NCI-H2029 treated with DMSO at 0.1 percent for 48 hours (cell line): ENCODE data around the gene AKAP14.
"Not testable (repeated sequence)": the region's sequence is repeated elsewhere in the genome, so short reads cannot be mapped to it uniquely, and the experiment has no call there.

Experiments used
- DNase-seq: peaks from one replicate; lab custom pipeline; 2025; lab: John Stamatoyannopoulos, UW

The AKAP14 gene

DNA sequence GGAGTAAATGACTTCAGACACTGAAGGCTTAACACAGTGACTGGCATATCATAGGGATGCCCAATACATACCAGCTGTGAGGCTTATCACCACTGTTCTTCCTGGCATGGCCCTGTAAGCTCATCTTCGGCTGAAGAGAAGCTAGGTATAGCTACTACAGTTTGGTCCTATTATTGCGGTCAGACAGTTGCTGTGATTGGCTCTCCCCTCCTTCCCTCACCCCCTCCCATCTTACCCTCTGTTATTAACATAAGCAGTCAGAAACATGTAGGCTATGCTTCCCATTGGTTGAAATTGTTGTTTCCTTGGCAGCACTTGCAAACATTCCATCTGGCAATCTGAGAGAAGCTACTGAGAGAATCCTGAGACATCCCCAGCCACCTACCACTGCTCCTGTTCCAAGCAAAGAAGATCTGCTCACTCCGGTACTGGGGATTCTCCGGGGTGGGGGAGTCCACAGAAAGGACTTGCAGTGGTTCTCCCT, at the start of gene AKAP14:
Gene AKAP14, plus strand, starts transcription at position 51 of the 484 bp plus-strand sequence. CDS start 7,331 bp downstream, outside the sequence.
- DNase-seq: no peak

DNA sequence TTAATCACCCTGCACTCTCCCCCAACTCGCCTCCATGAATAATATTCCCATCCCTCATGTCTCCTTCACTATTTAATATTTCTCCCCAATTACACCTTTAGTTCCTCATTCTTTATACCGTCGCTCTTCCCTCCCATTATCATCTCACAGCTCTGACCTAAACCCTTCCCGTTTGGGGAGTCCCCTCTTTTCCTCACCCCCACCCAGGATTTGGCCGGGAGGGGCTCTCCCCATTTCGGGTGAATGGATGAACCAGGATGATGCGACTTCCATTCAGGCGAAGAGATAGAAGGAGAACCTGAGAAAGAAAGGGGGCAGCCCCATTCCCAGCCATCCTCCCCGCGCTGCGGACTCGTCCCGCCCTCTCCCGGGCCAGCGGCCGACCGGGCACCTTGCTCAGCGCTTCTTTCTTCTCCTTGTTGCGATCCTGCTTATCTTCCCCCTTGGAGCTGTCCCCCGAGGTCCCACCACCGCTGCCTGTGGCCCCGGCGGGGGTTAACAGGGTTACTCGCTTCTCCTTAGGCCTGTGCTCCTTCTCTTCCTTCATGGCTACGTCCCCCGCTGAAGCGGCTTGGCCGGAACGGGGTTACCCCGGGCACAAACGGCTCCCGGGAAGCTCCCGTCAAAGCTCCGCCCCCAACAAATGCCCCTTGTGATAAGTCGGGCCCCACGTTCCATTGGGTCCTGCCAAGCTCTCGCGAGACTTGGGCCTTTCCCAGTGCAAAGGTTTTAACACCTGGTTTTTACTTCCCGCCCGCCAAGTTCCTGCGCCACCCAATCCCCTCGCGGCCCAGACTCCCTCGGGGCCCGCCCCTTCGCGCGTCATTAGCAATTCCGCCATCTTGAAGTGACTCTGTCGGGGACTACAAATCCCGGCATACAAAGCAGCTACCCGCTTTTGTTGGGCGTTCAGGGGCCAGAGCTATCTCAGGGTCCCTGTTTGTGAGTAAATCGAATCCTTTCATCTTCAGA, 43.0 kb upstream of the AKAP14 start, which contains the start of gene UPF3B:
Gene UPF3B, minus strand, starts transcription at position 582 of the 972 bp plus-strand sequence. Its CDS starts 35 bp downstream, at position 547.
- DNase-seq: peak; percentile 69

DNA sequence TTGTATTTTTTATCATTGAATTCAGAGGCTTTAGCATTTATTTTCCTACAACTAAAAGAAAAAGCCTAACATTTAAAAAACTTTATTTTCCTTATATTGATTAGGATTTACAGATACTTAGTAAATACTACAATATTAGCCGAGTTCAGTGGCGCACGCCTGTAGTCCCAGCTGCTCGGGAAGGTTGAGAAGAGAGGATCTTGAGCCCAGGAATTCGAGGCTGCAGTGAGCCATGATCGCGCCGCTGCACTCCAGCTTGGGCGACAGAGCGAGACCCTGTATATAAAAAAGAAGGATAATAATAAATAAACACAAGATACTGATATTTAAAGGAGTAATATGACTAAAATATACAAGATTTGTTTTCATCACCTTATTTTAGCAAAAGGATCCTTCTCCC, 42.2 kb upstream of the AKAP14 start:
- no peak for DNase-seq

GRCh38 chrX:119870626-119871131, 25.0 kb upstream of the AKAP14 start:
- no peak for DNase-seq

DNA sequence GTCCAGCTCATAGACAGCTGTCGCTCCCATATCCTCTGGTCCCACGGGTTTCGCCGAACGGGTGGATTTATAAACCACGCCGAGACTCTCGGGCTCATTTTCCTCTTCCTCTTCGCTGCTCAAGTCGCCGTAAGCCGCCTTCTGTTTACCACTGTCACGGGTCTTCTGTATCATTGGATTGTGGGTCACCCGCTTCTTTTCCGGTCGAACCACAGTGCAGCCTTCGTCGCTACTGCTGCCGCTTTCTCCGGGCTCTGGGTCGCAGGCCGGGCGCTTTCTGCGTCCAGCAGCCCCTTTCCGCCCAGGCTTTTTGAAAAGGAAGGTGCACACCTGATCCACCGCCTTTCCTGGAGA, 24.5 kb upstream of the AKAP14 start:
- DNase-seq: no peak

- DNase-seq: peak; percentile 55
Observed at GRCh38 chrX:119871599-119872395, 23.9 kb upstream of the AKAP14 start, which contains the start of the genes NDUFA1 and RNF113A. NDUFA1 (plus strand) TSS chrX:119871832; CDS start chrX:119871912, 80 bp downstream. RNF113A (minus strand) TSS chrX:119871733; CDS start chrX:119871613, 120 bp downstream.

GRCh38 chrX:119878740-119879139, 17.0 kb upstream of the AKAP14 start:
- DNase-seq: no peak

- no peak for DNase-seq
Observed at GRCh38 chrX:119880076-119880475, 15.6 kb upstream of the AKAP14 start.

DNA sequence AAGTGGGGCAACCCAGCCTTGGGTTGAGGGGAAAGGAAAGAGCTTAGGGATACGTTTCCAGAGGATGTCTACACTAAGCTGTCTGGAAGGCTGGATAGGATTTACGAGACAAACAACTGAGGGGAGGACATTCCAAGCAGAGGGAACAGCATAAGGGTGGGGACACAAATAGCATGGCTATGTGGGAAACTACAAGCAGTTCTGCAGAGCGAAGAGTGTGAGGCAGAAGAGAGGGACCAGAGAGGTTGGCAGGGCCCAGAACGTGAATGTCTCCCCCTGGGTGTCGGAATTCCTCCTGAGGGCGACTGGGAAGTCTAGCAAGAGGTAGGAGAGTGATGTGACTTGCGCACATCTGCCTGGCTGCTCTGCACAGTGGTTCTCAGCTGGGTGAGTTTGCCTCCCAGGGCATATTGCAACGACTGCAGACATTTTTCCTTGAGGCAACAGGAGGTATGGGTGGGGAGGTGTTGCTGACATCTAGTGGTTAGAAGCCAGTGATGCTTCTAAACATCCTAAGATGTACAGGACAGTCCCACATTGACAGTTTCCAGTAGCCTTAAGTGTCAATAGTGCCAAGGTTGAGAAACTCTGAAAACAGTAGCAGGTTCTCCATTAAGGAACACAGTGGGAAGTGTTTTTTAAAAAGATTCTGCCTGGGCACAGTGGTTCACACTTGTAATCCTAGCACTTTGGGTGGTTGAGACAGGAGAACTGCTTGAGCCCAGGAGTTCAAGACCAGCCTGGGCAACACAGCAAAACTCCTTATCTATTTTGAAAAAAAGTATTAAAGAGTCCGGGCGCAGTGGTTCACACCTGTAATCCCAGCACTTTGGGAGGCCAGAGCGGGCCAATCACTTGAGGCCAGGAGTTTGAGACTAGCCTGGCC, 14.9 kb upstream of the AKAP14 start:
- no peak for DNase-seq

- DNase-seq: no peak
Observed at GRCh38 chrX:119885554-119886428, 9.9 kb upstream of the AKAP14 start.

DNA sequence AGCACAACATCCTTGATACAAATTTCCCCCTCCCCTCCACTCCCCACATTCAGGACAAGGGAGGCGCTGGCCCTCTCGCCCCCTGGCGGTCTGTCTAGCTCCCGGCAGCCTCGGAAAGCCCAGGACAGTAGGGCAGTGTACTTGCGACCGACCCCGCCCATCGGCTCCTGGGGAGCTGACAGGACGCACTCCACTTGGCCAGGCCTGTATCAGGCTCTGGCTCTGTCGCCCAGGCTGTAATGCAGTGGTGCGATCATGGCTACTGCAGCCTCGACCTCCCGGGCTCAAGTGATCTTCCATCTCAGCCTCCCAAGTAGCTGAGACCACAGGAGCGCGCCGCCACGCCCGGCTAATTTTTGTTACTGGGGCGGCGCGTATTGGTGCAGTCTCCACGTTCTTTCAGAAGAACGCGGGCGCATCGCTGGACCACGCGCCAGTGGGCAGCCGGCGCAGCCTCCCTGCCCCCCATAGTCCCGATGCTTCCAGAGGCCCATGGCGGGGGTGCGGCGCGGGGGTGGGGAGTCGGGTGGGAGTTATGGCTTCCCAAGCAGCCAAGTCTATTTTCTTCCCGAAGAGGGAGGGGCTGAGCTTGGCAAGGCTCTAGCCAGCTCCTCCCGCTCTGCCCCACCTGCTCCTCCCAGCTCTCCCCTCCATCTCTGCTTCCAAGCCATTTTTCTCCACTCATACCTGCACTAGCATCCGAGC, 7.8 kb upstream of the AKAP14 start:
- no peak for DNase-seq

GRCh38 chrX:119890626-119891025, 5.1 kb upstream of the AKAP14 start:
- not testable (repeated sequence) for DNase-seq

DNA sequence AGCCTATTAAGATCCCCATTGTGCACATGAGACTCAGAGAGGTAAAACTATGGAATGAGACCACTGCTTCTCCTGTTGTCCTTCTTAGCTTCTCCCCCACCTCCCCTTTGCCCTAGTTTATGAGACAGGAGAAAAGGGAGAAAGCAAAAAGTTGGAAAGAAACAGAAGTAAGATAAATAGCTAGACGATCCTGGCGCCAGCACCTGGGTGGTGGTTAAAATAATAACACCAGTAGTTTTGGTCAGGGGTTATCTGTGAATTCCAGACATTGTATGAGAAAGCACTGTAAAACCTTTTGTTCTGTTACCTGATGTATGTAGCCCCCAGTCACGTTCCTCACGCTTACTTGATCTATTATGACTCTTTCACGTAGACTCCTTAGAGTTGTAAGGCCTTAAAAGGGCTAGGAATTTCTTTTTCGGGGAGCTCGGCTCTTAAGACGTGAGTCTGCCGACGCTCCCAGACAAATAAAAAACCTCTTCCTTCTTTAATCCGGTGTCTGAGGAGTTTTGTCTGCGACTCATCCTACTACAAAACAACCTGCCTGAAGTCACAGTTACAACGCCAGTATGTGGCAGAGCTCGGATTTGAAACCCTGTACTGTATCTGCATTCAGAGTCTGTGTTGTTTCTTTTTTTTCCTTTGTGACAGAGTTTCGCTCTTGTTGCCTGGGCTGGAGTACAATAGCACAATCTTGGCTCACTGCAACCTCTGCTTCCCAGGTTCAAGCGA, 3.6 kb upstream of the AKAP14 start:
- DNase-seq: not testable (repeated sequence)

DNA sequence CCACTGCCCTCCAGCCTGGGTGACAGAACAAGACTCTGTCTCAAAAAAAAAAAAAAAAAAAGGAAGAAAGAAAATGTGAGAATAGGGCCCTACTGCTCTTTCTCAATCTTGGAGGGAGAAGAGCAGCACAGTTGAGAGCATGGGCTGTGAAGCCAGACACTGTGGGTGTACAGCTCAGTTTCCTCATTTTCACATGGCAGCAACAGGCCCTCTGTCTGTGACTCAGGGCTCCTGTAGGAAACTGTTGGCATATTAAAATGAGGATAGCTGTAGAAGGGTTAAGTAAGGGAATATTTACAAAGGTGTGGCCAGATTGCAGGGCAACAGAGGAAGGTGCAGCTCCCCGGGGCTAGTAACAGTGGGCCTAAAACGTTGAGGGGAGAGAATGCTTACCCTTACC, 3.4 kb downstream of the AKAP14 start:
- DNase-seq: no peak

GRCh38 chrX:119900976-119901375, 5.3 kb downstream of the AKAP14 start:
- no peak for DNase-seq

DNA sequence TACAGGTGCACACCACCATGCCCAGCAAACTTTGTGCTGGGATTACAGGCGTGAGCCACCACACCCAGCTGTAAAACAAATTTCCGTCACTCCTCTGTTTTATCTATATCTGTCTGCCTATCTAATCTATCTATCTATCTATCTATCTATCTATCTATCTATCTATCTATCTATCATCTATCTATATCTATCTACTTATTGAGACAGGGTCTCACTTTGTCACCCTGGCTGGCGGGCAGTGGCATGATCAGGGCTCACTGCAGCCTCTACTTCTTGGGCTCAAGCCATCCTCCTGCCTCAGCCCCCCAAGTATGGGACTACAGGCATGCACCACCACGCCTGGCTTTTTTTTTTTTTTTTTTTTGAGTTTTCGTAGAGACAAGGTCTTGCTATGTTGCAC, 20.6 kb downstream of the AKAP14 start:
- DNase-seq: no peak

DNA sequence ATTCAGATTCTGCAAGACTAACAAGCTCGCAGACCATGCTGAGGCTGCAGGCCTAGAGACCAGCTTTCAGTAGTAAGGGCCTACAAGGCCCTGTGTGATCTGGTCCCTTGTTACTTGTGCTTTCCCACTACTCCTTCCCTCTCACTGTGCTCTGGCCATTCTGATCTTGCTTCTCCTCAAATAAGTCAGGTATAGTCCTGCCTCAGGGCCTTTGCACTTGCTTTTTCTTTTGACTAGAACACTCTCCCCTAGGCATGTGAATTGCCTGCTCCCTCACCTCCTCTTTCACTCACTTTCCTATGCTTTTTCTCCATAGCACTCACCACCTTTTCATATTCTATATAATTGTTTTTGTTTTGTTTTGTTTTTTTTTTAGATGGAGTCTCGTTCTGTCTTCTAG, 22.2 kb downstream of the AKAP14 start:
- DNase-seq: no peak

GRCh38 chrX:119919835-119920585, 24.3 kb downstream of the AKAP14 start:
- no peak for DNase-seq
